Measurements from ENCODE around the gene HAS3.
A peak's percentile ranks its signal among the peaks of the same experiment; 100 is the strongest.
"Not testable (repeated sequence)": the region's sequence is repeated elsewhere in the genome, so short reads cannot be mapped to it uniquely, and the experiment has no call there.

Gene HAS3

GRCh38 chr16:69145658-69146057 lies 40.2 kb downstream of the HAS3 start:
- no peak for DNase-seq

DNA sequence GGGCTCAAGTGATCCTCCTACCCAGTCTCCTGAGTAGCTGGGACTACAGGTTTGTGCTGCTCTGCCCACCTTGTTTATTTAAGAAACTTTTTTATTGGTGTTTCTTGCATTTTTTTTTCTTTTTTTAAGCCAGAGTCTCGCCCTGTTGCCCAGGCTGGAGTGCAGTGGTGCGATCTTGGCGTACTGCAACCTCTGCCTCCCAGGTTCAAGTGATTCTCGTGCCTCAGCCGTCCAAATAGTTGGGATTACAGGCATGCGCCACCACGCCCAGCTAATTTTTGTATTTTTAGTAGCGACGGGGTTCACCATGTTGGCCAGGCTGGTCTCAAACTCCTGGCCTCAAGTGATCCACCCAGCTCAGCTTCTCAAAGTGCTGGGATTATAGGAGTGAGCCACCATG lies 44.2 kb downstream of the HAS3 start:
- not testable (repeated sequence) for DNase-seq

- peak; percentile 45 for DNase-seq
These were observed 44.9 kb downstream of the HAS3 start for GRCh38 chr16:69150146-69150865.

- no peak for DNase-seq
These were observed 51.7 kb downstream of the HAS3 start for GRCh38 chr16:69157196-69157595.

DNA sequence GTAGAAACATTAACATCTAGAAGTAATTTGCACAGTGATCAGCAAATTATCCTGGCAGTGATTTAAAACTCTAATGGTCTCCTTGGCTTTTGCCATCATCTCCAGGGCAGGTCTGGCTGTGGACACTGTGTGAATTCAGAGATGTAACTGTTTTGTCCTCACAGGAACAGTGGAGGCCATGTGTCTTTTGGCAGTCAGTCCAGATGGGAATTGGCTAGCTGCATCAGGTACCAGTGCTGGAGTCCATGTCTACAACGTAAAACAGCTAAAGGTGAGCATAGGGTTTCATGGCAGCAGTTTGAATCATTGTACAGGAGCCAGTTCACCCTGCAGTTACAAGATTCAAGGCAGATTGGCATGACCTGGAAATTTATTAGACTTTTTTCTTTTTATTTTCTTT lies 54.7 kb downstream of the HAS3 start:
- DNase-seq, result no peak

GRCh38 chr16:69165584-69165983 lies 60.1 kb downstream of the HAS3 start:
- no peak for DNase-seq

DNA sequence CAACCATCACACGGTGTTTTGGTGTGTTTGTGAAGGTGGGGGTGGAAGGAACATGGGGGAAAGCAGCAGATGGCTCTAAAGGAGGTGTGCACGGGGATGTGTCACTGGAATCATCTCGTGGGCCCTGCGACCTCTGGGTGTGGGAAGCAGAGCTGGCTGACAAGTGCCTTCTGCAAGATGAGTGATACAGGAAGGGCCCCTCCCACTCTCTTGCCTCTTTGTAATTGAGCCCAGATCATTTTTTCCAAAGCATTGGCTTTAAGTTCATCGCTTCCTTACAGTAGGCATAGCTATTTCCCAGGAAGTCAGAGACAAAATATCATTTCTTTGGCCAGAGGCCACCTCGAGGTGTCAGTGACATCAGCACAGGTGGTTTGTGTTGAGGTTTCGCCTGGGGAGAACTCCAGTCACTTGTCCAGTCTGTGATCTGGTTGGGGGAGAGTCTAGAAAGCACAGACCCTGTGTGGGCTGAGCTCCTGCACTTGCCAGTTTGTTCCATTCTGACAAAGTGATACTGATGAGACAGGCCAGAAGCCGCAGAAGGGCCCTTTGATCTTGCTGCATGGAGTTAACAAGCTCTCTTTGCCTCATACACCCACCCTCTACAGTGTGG lies 60.9 kb downstream of the HAS3 start:
- no peak for DNase-seq

DNA sequence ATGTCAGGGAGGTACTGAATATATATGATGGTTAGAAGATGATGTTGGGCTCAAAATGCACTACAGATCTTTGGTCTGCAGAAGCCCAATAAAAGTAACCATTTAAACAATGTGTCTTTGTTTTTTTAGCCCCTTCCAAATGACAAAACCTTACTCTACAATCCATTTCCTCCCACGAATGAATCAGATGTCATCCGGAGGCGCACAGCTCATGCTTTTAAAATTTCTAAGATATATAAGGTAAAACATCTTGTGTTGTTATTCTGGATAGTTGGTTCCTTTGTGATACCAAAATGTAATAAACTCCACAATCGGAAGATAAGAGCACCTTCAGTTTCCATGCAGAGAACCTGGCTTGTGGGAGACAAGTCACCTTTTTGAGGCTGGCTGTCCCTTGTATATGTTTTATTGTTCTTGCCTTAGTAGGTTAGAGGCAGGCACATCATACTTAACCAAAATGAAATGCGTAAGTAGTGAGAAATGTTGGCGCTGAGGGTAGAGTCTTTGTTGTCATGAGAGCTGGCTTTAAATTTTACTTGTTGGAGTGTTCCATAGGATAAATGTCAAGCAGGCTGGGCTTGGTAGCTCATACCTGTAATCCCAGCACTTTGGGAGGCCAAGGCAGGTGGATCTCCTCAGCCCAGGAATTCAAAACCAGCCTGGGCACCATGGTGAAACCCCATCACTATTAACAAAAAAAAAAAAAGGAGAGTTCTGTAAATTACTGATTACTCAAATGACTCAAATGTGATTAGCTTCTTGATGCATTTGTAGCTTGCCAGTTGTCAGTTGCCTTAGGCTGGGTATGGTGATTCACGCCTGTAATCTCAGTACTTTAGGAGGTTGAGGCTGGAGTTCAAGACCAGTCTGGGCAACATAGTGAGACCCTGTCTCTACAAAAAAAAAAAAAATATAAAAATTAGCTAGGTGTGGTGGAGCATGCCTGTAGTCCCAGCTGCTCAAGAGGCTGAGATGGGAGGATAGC lies 61.8 kb downstream of the HAS3 start:
- DNase-seq, result no peak
